K562 (cell line): Measurements from ENCODE around the gene YPEL3. TPM values are rescaled to one million over a fixed set of nuclear protein-coding genes. Genes with fewer than 3 reads are reported as not detected.

Source experiments
- ARID4B ChIP-seq: sonication (generic); formaldehyde crosslinking; IDR thresholded peaks from 2 replicates; pipeline ENCODE4 v1.8.0; 2022; ENCODE audit warnings: mild to moderate bottlenecking, missing genetic modification reagents
- ATF2 ChIP-seq: sonication (generic); formaldehyde crosslinking; IDR thresholded peaks from 2 replicates; pipeline ENCODE4 v1.8.1; 2022; ENCODE audit warnings: missing genetic modification reagents
- C11orf30 ChIP-seq: fragments of 450-650 bp; IDR thresholded peaks from 2 replicates; pipeline ENCODE4 v1.6.1; 2016; ENCODE audit warnings: low read depth, mild to moderate bottlenecking
- CEBPG ChIP-seq, 3 experiments: fragments of 200-800 bp in 1 of 3; sonication (Bioruptor generic) in 1 of 3; sonication (generic) in 1 of 3; formaldehyde crosslinking in 1 of 3; IDR thresholded peaks in 2 of 3; conservative IDR thresholded peaks in 1 of 3; 2 replicates each; pipeline versions ENCODE4 v1.6.1 to v1.8.0; 2016 to 2022; ENCODE audit warnings: missing compliant biosample characterization in 2 of 3, missing genetic modification characterization in 2 of 3, mild to moderate bottlenecking in 1 of 3, missing genetic modification reagents in 1 of 3
- EP300 ChIP-seq: IDR thresholded peaks from 2 replicates; pipeline ENCODE4 v1.6.1; 2012; ENCODE audit warnings: low read length, improper control_type of control experiment
- ETS1 ChIP-seq: conservative IDR thresholded peaks from 2 replicates; pipeline ENCODE4 v1.6.1; 2011; ENCODE audit warnings: low read depth, mild to moderate bottlenecking, low read length; ENCODE audit not compliant: control insufficient read depth
- FOXJ2 ChIP-seq: fragments of 200-800 bp; sonication (Bioruptor generic); IDR thresholded peaks from 2 replicates; pipeline ENCODE4 v1.6.1; 2016; ENCODE audit warnings: missing genetic modification characterization, missing compliant biosample characterization
- FOXO4 ChIP-seq: fragments of 450-650 bp; formaldehyde crosslinking; IDR thresholded peaks from 2 replicates; pipeline ENCODE4 v1.4.0; 2020; ENCODE audit warnings: mild to moderate bottlenecking, moderate library complexity
- MLLT1 ChIP-seq, 2 experiments: fragments of 450-650 bp; IDR thresholded peaks; 2 replicates each; pipeline ENCODE4 v1.6.1; 2016
- MYBL2 ChIP-seq, 2 experiments: fragments of 450-650 bp in 1 of 2; sonication (generic) in 1 of 2; formaldehyde crosslinking in 1 of 2; IDR thresholded peaks; 2 replicates each; pipeline versions ENCODE4 v1.6.1 to v1.8.1; 2017 to 2022; ENCODE audit warnings: borderline replicate concordance in 1 of 2, inconsistent platforms in 1 of 2, low read depth in 1 of 2, mild to moderate bottlenecking in 1 of 2, missing genetic modification reagents in 1 of 2, moderate library complexity in 1 of 2
- TEAD1 ChIP-seq, 2 experiments: fragments of 450-650 bp in 1 of 2; sonication (generic) in 1 of 2; formaldehyde crosslinking; IDR thresholded peaks; 2 replicates each; pipeline versions ENCODE4 v1.4.0 to v1.8.0; 2020 to 2022; ENCODE audit warnings: mild to moderate bottlenecking in 2 of 2, missing genetic modification reagents in 1 of 2
- ZNF395 ChIP-seq: fragments of 200-800 bp; sonication (Bioruptor generic); IDR thresholded peaks from 2 replicates; pipeline ENCODE4 v1.6.1; 2017; ENCODE audit warnings: missing genetic modification characterization, missing compliant biosample characterization
- polyA plus RNA-seq, 8 experiments: library from polyadenylated mRNA; depleted of rRNA in 4 of 8; stranded (reverse) in 5 of 8; unstranded in 3 of 8; fragments of >200 nt; fragmentation: Nextera tagmentation in 2 of 8; fragmentation: Illumina TruSeq in 1 of 8; extraction: Ambion mirVana in 2 of 8; extraction: Trizol in 1 of 8; gene quantifications; 2 replicates each; pipeline versions ENCODE4 v1.2.1 to v1.2.3, GENCODE V29; 2011 to 2014; ENCODE audit warnings: inconsistent platforms in 1 of 8, missing spikeins in 1 of 8
- total RNA-seq, 7 experiments: library from RNA; depleted of rRNA in 6 of 7; stranded (reverse); fragments of >200 nt in 6 of 7; fragmentation: Illumina TruSeq in 2 of 7; extraction: Trizol in 2 of 7; gene quantifications; 2 replicates each; pipeline versions ENCODE4 v1.2.1 to v1.2.3, GENCODE V29; 2011 to 2021; ENCODE audit warnings: low replicate concordance in 1 of 7

The YPEL3 gene
- total and polyA plus RNA-seq, 9 of the 15 experiments (the other 6 are each of a cell fraction or from before 2014, with no cell fraction given), result 0.41 to 15.0 (median 2.9) TPM

GRCh38 chr16:30075503-30076275 is 20.3 kb downstream of the YPEL3 start, which contains the start of gene PPP4C (continued):
- peak; percentile 51; the same call in 1 of the 2 replicates for TF ChIP-seq CEBPG (CRISPR knock-in tag; IDR thresholded peaks at IDR 0.05)
- no peak for TF ChIP-seq CEBPG (tag; conservative IDR thresholded peaks at IDR 0.05 in 1 of 2, IDR thresholded peaks at IDR 0.05 in 1 of 2)
- peak; percentile 90 for TF ChIP-seq C11orf30
- TF ChIP-seq MLLT1 (IDR thresholded peaks at IDR 0.05), result peak in 1 of 2 experiments; percentile 24; a peak in 2 of 4 replicates
- TF ChIP-seq FOXJ2 (tag), result no peak
- TF ChIP-seq MYBL2 (IDR thresholded peaks at IDR 0.05; ENCODE audit: low read depth), result no peak
- no peak for TF ChIP-seq MYBL2 (CRISPR knock-in tag; IDR thresholded peaks at IDR 0.05; ENCODE audit: borderline replicate concordance)
- TF ChIP-seq FOXO4, result no peak
- peak in 1 of 2 experiments; percentile 44; a peak in 1 of 4 replicates for TF ChIP-seq TEAD1 (CRISPR knock-in tag; IDR thresholded peaks at IDR 0.05)
- peak; percentile 77 for TF ChIP-seq ARID4B (CRISPR knock-in tag)
- peak; percentile 12; the same call in 1 of the 2 replicates for TF ChIP-seq EP300
- TF ChIP-seq ETS1, result peak; percentile 28; the same call in 1 of the 2 replicates
- 0 out of 2 replicates have a peak, but pooled peaks have one; percentile 0 for TF ChIP-seq ZNF395
- no peak for TF ChIP-seq ATF2
